Mucosa of rectum (tissue), 2 donors: ENCODE results near the gene PIGB.
"Not testable (repeated sequence)": the region's sequence is repeated elsewhere in the genome, so short reads cannot be mapped to it uniquely, and the experiment has no call there.

ENCODE experiments used
- H3K27ac ChIP-seq, 2 donors: one replicate each; pipeline ENCODE4 v1.7.0; 2013; ENCODE audit warnings: inconsistent platforms in 2 of 2, low read depth in 2 of 2, low read length in 2 of 2
- H3K27me3 ChIP-seq, 2 donors: one replicate each; pipeline ENCODE4 v1.7.0; 2013; ENCODE audit warnings: low read length in 2 of 2; ENCODE audit not compliant: control insufficient read depth in 2 of 2, insufficient read depth in 2 of 2
- H3K36me3 ChIP-seq, 2 donors: one replicate each; pipeline ENCODE4 v1.7.0; 2013; ENCODE audit warnings: low read length in 2 of 2; ENCODE audit not compliant: control insufficient read depth in 2 of 2, insufficient read depth in 2 of 2
- H3K4me1 ChIP-seq, 2 donors: one replicate each; pipeline ENCODE4 v1.7.0; 2013; ENCODE audit warnings: low read length in 2 of 2, mild to moderate bottlenecking in 1 of 2; ENCODE audit not compliant: control insufficient read depth in 2 of 2, insufficient read depth in 2 of 2
- H3K4me3 ChIP-seq, 2 donors: one replicate each; pipeline ENCODE4 v1.7.0; 2013; ENCODE audit warnings: low read length in 2 of 2
- H3K9ac ChIP-seq, 2 donors: one replicate each; pipeline ENCODE4 v1.7.0; 2013; ENCODE audit warnings: low read length in 2 of 2, low read depth in 1 of 2, mild to moderate bottlenecking in 1 of 2
- H3K9me3 ChIP-seq, 2 donors: one replicate each; pipeline ENCODE4 v1.7.0; 2013; ENCODE audit warnings: low read length in 2 of 2; ENCODE audit not compliant: control insufficient read depth in 2 of 2
- donor health status: healthy.
- donor health status: Normal muscosa, but diverticular disease.

PIGB gene

GRCh38 chr15:55282284-55282833 is 36.7 kb upstream of the PIGB start:
- Histone ChIP-seq H3K27ac (peak overlapping the region; percentile 3 to 40), H3K9me3 (no peaks in the 10 kb centered on the region), H3K36me3 (no peaks in the 10 kb centered on the region), H3K9ac (no peak overlapping the region), H3K27me3 (no peaks in the 10 kb centered on the region), H3K4me3 (no peak overlapping the region), H3K4me1 (peaks cover 2% of the 10 kb centered on the region in 2 donors)

DNA sequence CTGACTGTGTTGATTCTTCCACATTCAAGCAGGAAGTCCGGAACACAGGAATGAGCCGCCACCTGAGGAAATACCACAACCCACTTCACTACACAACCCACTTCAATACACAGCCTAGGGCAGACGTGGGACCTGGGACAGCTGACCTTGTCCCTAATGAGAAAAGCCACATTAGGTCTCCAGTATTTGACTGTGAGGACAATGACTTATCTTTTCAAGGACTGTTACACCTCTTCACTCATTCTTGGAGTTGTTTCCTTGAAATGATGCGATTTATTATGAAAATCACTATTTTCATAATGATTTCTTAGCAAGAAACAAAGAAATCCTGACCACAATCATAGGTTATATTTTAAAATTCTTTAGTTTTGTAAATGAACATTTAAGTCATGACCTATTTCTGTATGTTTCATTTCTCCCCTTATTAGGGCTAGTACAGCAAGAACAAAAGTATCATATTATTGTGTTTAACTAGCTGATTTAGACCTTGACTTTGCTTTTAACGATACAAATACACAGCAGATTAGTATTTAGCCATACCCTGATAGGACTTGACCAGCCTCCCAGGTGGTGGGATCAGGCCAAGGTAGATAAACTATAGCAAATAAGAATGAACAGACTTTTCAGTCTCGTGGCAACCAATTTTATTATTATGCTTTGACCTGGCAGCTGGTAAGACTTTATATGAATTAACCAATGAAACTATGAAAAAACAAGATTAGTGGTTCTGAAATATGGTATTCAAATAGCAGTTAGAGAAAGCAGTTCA is 35.5 kb upstream of the PIGB start:
- Histone ChIP-seq H3K4me3 (no peak overlapping the region), H3K9ac (peak overlapping the region in 1 of 2 donors; percentile 9), H3K4me1 (peaks cover under 1 to 2% of the 10 kb centered on the region in 2 donors), H3K27ac (peak overlapping the region in 1 of 2 donors; percentile 40), H3K9me3 (no peaks in the 10 kb centered on the region), H3K36me3 (no peaks in the 10 kb centered on the region), H3K27me3 (no peaks in the 10 kb centered on the region)

DNA sequence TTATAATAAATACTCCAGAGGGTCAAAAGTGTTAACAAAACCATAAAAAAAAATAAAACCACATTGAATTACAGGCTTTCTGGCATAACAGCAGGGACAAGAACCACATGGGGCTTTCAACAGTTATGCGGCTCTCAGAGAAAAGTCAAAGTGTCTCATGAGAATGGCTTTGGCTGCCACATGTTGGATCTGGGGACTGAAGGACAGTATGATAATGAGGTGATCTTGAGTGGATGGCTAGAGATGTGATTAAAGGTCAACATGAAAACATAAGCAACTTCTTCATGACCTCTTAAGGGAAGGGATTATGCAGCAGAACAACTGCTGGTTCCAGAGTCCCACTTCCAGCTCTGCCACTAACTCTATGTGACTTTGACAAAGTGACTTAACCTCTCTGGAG is 34.6 kb upstream of the PIGB start:
- H3K9me3 ChIP-seq, result no peaks in the 10 kb centered on the region
- no peak overlapping the region for H3K4me3 ChIP-seq
- no peaks in the 10 kb centered on the region for H3K27me3 ChIP-seq
- H3K27ac ChIP-seq, result no peak overlapping the region
- peaks cover 7% of the 10 kb centered on the region in 2 donors for H3K4me1 ChIP-seq
- H3K9ac ChIP-seq, result no peak overlapping the region
- H3K36me3 ChIP-seq, result no peaks in the 10 kb centered on the region

- not testable (repeated sequence) for H3K9ac ChIP-seq, H3K4me3 ChIP-seq, H3K36me3 ChIP-seq, H3K27ac ChIP-seq, H3K27me3 ChIP-seq, H3K9me3 ChIP-seq
- peaks cover 7 to 11% of the 10 kb centered on the region in 2 donors for H3K4me1 ChIP-seq
Observed at GRCh38 chr15:55286442-55287189, 32.4 kb upstream of the PIGB start.

GRCh38 chr15:55288006-55288717 is 30.9 kb upstream of the PIGB start:
- H3K9me3 ChIP-seq, result no peaks in the 10 kb centered on the region
- H3K36me3 ChIP-seq, result no peaks in the 10 kb centered on the region
- H3K9ac ChIP-seq, result no peak overlapping the region
- H3K4me1 ChIP-seq, result peaks cover 7 to 11% of the 10 kb centered on the region in 2 donors
- H3K27ac ChIP-seq, result no peak overlapping the region
- H3K4me3 ChIP-seq, result peak overlapping the region; percentile 85 to 96
- no peaks in the 10 kb centered on the region for H3K27me3 ChIP-seq

DNA sequence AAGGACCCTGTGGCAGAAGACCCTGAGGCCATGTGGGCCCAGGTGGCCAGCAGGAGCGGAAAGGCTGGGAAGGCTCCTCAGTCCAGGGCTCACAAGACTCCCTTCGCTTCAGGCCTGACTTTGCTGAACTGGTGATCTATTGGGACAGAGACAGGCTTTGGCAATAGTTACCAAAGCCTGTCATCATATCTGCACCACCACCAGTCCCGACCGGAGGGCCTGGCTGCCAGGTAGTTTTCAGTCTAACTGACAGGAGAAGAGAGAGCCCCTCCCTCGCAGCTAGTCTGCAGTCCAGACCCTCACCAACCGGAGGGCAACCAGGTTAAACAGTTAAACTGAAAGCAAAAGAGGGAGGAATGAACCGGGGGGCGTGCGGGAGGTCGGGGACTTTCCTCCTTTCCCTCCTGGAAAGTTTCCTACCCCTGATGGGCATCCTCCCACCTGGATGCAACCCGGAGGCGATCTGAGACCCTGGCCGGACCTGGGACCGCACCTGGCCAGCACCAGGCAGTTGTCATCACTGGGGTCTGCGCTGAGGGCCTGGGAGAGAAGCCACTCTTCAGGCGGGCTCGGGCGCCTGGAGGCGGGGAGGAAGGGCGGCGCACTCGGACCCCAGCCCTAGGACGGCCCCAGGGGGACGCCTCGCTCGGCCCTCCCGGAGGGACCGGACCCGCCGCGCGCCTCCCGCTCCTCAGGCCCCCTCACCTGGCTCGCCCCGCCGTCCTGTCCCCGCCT is 29.8 kb upstream of the PIGB start:
- Histone ChIP-seq H3K9me3 (no peaks in the 10 kb centered on the region), H3K4me1 (peaks cover 7 to 11% of the 10 kb centered on the region in 2 donors), H3K27me3 (no peaks in the 10 kb centered on the region), H3K27ac (peak overlapping the region; percentile 91 to 92), H3K9ac (peak overlapping the region; percentile 93 to 94), H3K36me3 (no peaks in the 10 kb centered on the region), H3K4me3 (peak overlapping the region; percentile 85 to 96)

DNA sequence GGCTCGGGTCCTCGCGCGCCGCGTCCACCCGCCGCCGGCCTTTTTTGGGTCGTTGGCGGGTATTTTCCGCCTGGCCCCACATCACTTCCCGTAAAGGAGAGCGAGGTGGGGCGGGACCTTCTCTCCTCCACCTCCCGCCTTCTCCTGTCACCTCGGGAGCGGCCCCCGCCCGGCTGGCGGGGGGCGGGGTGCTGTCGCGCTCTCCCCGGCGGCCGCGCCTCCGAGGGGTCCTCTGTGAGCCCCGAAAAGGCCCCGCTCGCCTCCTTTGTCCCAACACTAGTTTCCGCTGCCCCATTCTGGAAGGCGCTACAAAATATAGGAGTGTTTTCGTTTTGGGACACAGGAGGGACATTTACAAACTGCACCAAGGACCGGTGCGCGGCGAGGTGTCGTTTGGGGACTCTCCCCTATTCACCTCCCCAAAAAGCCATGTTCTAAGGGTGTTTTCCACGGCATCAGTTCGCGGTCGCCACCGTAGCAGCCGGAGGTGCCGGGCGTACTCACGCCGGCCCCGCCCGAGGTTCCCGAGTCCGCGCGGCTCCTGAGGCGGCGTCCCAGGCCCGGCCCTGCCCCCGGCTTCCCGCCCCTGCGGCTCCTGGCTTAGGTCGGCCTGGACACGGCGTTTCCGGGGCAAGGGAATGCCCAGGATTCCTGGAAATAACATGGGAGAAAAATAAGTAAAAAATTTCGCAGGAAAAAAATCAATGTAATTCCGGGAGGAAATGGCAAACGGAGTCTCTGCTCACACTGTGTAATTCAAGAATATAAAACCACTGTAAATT is 29.1 kb upstream of the PIGB start, which contains the start of gene RAB27A:
Gene RAB27A (minus strand): TSS at position 68 of the 782 bp plus-strand sequence. CDS start 54,879 bp downstream, outside the sequence.
- H3K4me1 ChIP-seq, result peaks cover 7 to 11% of the 10 kb centered on the region in 2 donors

DNA sequence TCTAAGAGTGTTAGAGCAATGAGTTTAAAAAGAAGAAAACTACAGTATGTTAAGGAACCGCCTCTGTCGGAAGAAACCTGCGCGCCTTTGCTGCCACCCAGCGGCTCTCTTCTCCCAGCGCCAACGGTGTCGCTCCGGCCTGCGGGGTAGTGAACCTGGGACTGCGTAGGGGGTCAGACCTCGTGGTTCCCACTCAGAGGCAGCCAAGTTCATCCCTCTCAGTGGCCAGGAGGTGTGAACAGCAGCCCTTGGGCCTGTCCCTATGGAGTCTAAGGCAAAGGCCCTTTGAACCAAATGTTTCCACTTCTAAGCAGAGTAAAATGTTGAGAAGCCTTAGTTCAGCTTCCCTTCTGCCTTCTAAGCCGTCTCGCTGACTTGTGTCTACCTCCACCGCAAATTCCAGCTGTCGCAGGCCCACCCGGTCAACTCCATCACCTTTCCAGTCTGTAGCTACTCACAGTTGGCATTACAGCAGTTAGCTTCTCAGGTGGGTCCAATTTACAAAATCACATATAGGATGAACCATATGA is 28.4 kb upstream of the PIGB start:
- H3K9me3 ChIP-seq, result no peaks in the 10 kb centered on the region
- H3K4me3 ChIP-seq, result peak overlapping the region; percentile 85 to 96
- H3K36me3 ChIP-seq, result no peaks in the 10 kb centered on the region
- H3K27me3 ChIP-seq, result no peaks in the 10 kb centered on the region
- H3K27ac ChIP-seq, result peak overlapping the region; percentile 91 to 92
- H3K9ac ChIP-seq, result peak overlapping the region; percentile 93 to 94
- H3K4me1 ChIP-seq, result peaks cover 5 to 11% of the 10 kb centered on the region in 2 donors

More for the DNA sequence above, 29.1 kb upstream of the PIGB start, which contains the start of gene RAB27A:
- peak within 1 kb of the TSS; percentile 93 to 94 for H3K9ac ChIP-seq
- H3K9me3 ChIP-seq, result no peaks in the 10 kb centered on the region
- peak within 1 kb of the TSS; percentile 91 to 92 for H3K27ac ChIP-seq
- H3K36me3 ChIP-seq, result no peaks in the 10 kb centered on the region
- H3K27me3 ChIP-seq, result no peaks in the 10 kb centered on the region
- peak within 1 kb of the TSS; percentile 85 to 96 for H3K4me3 ChIP-seq
